Fibroblast of pulmonary artery (primary cell): ENCODE measurements around the gene SGCB.
A peak's percentile ranks its signal among the peaks of the same experiment; 100 is the strongest.
"Not testable (repeated sequence)": the region's sequence is repeated elsewhere in the genome, so short reads cannot be mapped to it uniquely, and the experiment has no call there.

ENCODE experiments used
- DNase-seq: peaks from one replicate; pipeline ENCODE4 v3.0.0-alpha.2; 2010; ENCODE audit warnings: low read depth
- H3K4me3 ChIP-seq: replicated peaks from 2 replicates; pipeline ENCODE4 v1.5.1; 2011; ENCODE audit warnings: low read depth, mild to moderate bottlenecking, control low read depth, low read length, moderate library complexity
- CTCF ChIP-seq: IDR thresholded peaks from 2 replicates; pipeline ENCODE4 v1.5.1; 2011; ENCODE audit warnings: mild to moderate bottlenecking, control low read depth, low read length, inconsistent platforms; ENCODE audit errors: missing control alignments

SGCB gene

GRCh38 chr4:52038103-52038912 lies at the start of gene SGCB:
SGCB (minus strand) TSS chr4:52038299; CDS start chr4:52038259, 40 bp downstream.
- DNase-seq, result peak; percentile 39
- peak within 1 kb of the TSS; percentile 83 for H3K4me3 ChIP-seq
- TF ChIP-seq CTCF, result no peak

GRCh38 chr4:52086425-52086824 lies 48.3 kb upstream of the SGCB start:
- not testable (repeated sequence) for H3K4me3 ChIP-seq, DNase-seq

- TF ChIP-seq CTCF, result no peak
- DNase-seq, result no peak
- no peak overlapping the region for H3K4me3 ChIP-seq
These were observed 43.1 kb upstream of the SGCB start for GRCh38 chr4:52081216-52081615.

- no peak for TF ChIP-seq CTCF
- no peak for DNase-seq
- H3K4me3 ChIP-seq, result no peak overlapping the region
These were observed 41.6 kb upstream of the SGCB start for GRCh38 chr4:52079659-52080058.

- no peak for DNase-seq
These were observed 38.6 kb upstream of the SGCB start for GRCh38 chr4:52076731-52077130.

GRCh38 chr4:52071791-52072546 lies 33.9 kb upstream of the SGCB start:
- no peak for DNase-seq
- TF ChIP-seq CTCF, result no peak
- H3K4me3 ChIP-seq, result no peak overlapping the region

More at GRCh38 chr4:52076731-52077130, 38.6 kb upstream of the SGCB start:
- no peak overlapping the region for H3K4me3 ChIP-seq
- TF ChIP-seq CTCF, result no peak

- H3K4me3 ChIP-seq, result no peak overlapping the region
- TF ChIP-seq CTCF, result no peak
- no peak for DNase-seq
These were observed 31.5 kb upstream of the SGCB start for GRCh38 chr4:52069571-52069970.
